ENCODE data around the gene PARD3. TPM values are rescaled to one million over a fixed set of nuclear protein-coding genes. Genes with fewer than 3 reads are reported as not detected.

Gene PARD3
- total RNA-seq, 6 experiments from 2014 or later: 19.1 to 27.8 (median 22.0) TPM

GRCh38 chr10:34083567-34083966 is 731.5 kb downstream of the PARD3 start:
- no peak overlapping the region for H3K27ac ChIP-seq
- H3K4me1 ChIP-seq: no peaks in the 10 kb centered on the region
- WGBS (ENCODE audit: insufficient coverage, low coverage, low lambda C conversion rate, missing lambda C conversion rate): 56% methylated on average over 1 of the region's 2 CpGs
- intact Hi-C loops (cut with DNase I): no loop called here
- DNase-seq (no peak), ATAC-seq (no peak)
- H3K9me3 ChIP-seq: no peaks in the 10 kb centered on the region
- TF ChIP-seq CTCF (IDR thresholded peaks at IDR 0.05) (no peak), POLR2A (IDR thresholded peaks at IDR 0.05) (no peak)
- H3K27me3 ChIP-seq: no peaks in the 10 kb centered on the region
- no peaks in the 10 kb centered on the region for H3K36me3 ChIP-seq
- H3K4me3 ChIP-seq: no peak overlapping the region

- DNase-seq: no peak
- Histone ChIP-seq H3K9me3 (no peaks in the 10 kb centered on the region), H3K4me3 (no peak overlapping the region), H3K27ac (no peak overlapping the region), H3K4me1 (no peaks in the 10 kb centered on the region), H3K36me3 (no peaks in the 10 kb centered on the region), H3K27me3 (no peaks in the 10 kb centered on the region)
- TF ChIP-seq POLR2A (IDR thresholded peaks at IDR 0.05) (no peak), CTCF (IDR thresholded peaks at IDR 0.05) (peak in 1 of 4 donors; percentile 5)
- intact Hi-C loops (cut with DNase I): no loop called here
- 83% methylated on average over 9 of the region's 11 CpGs for WGBS (ENCODE audit: insufficient coverage, low coverage, low lambda C conversion rate, missing lambda C conversion rate)
- ATAC-seq: no peak
Observed at GRCh38 chr10:34081948-34082347, 733.1 kb downstream of the PARD3 start.

GRCh38 chr10:34081347-34081743 is 733.8 kb downstream of the PARD3 start:
- ATAC-seq (no peak), DNase-seq (no peak)
- no peak overlapping the region for H3K27ac ChIP-seq
- H3K4me3 ChIP-seq: no peak overlapping the region
- 63% methylated on average over 6 of the region's 6 CpGs for whole genome bisulfite sequencing (ENCODE audit: insufficient coverage, low coverage, low lambda C conversion rate, missing lambda C conversion rate)
- H3K9me3 ChIP-seq: no peaks in the 10 kb centered on the region
- no peaks in the 10 kb centered on the region for H3K4me1 ChIP-seq
- no peaks in the 10 kb centered on the region for H3K27me3 ChIP-seq
- TF ChIP-seq POLR2A (IDR thresholded peaks at IDR 0.05) (no peak), CTCF (IDR thresholded peaks at IDR 0.05) (no peak)
- intact Hi-C loops (cut with DNase I): no loop called here
- no peaks in the 10 kb centered on the region for H3K36me3 ChIP-seq

GRCh38 chr10:34080485-34081346 is 734.4 kb downstream of the PARD3 start:
- no peak for DNase-seq
- Histone ChIP-seq H3K36me3 (no peaks in the 10 kb centered on the region), H3K27me3 (no peaks in the 10 kb centered on the region), H3K4me1 (peaks cover 0 to 1% (median under 1%) of the 10 kb centered on the region in 4 donors), H3K27ac (no peak overlapping the region), H3K9me3 (no peaks in the 10 kb centered on the region), H3K4me3 (no peak overlapping the region)
- TF ChIP-seq CTCF (IDR thresholded peaks at IDR 0.05) (no peak), POLR2A (IDR thresholded peaks at IDR 0.05) (no peak)
- intact Hi-C loops (cut with DNase I): no loop called here
- ATAC-seq: no peak
- WGBS (ENCODE audit: insufficient coverage, low coverage, low lambda C conversion rate, missing lambda C conversion rate): 83% methylated on average over 16 of the region's 16 CpGs
